Effector memory CD4-positive, alpha-beta T cell (primary cell): ENCODE measurements around the gene VRK2.

Experiments
- DNase-seq, 3 donors: peaks; one replicate each; pipeline ENCODE4 v3.0.0-alpha.2; 2020
- H3K27ac ChIP-seq: 2 replicates; pipeline ENCODE4 v1.7.0; 2013; ENCODE audit warnings: mild to moderate bottlenecking, low read length, moderate library complexity; ENCODE audit not compliant: insufficient read depth, poor library complexity, severe bottlenecking
- H3K27me3 ChIP-seq: replicated peaks from 2 replicates; pipeline ENCODE4 v1.7.0; 2013; ENCODE audit warnings: mild to moderate bottlenecking, low read length; ENCODE audit not compliant: insufficient read depth, control insufficient read depth, poor library complexity, severe bottlenecking
- H3K36me3 ChIP-seq: 2 replicates; pipeline ENCODE4 v1.7.0; 2013; ENCODE audit warnings: mild to moderate bottlenecking, low read length, moderate library complexity; ENCODE audit not compliant: control insufficient read depth, insufficient read depth
- H3K4me1 ChIP-seq: 2 replicates; pipeline ENCODE4 v1.7.0; 2013; ENCODE audit warnings: low read length, mild to moderate bottlenecking; ENCODE audit not compliant: control insufficient read depth, insufficient read depth, poor library complexity, severe bottlenecking
- H3K4me3 ChIP-seq: 2 replicates; pipeline ENCODE4 v1.7.0; 2013; ENCODE audit warnings: low read length, low read depth, mild to moderate bottlenecking; ENCODE audit not compliant: insufficient read depth, poor library complexity, severe bottlenecking
- H3K9me3 ChIP-seq: 2 replicates; pipeline ENCODE4 v1.7.0; 2013; ENCODE audit warnings: mild to moderate bottlenecking, low read length, moderate library complexity; ENCODE audit not compliant: control insufficient read depth

VRK2 gene

DNA sequence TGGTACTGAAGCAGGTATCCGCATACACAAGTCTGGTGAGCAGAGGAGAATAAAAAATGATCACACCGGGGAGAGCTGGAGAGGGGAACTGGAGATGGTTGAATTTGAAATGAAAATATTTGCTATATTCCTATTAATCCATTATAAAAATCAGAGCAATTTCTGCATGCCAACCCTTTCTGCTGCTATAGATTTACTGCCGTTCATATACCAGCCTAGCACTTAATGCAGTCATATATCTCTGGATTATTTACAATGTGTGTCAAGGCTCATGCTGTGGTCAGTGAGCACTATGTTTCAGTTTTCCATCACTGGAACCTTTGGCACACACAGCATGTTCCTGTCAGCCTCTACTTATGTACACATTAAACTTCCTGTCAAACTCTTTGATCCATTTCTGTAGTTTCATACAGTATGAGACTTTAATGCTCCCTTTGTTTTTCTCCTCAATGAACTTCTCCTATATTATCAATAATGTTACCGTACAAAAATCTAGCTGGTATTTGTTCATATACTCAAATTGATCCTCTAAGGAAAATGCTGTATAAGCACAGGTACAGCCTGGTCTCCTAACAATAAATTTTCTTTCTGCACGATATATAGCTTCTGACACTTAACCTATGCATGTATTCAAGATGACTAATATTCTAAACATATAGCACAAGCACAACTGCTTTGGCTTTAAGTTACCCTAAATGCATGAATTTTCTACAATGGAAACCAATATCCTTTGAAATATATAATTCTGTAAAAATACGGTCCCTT, 157.8 kb downstream of the VRK2 start:
- Histone ChIP-seq H3K27me3 (no peaks in the 10 kb centered on the region), H3K4me1 (no peaks in the 10 kb centered on the region), H3K27ac (no peak overlapping the region), H3K36me3 (no peaks in the 10 kb centered on the region), H3K9me3 (no peaks in the 10 kb centered on the region), H3K4me3 (no peak overlapping the region)
- DNase-seq, result no peak

DNA sequence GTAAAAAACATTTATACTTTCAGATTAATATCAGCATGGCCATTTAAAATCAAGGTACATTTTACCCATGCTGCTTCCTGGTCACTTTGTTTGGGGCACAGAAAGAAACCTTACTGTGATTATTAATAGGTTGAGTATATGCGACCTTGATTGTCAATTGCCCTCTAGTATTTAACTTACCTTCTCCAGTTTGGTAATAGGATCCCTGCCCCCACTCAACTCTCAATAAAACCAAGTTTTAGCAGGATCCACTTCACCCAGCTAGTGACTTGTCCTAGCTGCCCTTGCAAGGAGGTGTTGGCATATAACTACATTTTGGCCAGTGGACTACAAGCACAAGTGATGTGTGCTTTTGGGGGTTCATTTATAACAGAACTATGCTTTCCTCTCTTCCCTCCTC, 160.2 kb downstream of the VRK2 start:
- H3K9me3 ChIP-seq, result no peaks in the 10 kb centered on the region
- no peak overlapping the region for H3K27ac ChIP-seq
- no peak overlapping the region for H3K4me3 ChIP-seq
- H3K4me1 ChIP-seq, result no peaks in the 10 kb centered on the region
- no peaks in the 10 kb centered on the region for H3K27me3 ChIP-seq
- no peaks in the 10 kb centered on the region for H3K36me3 ChIP-seq
- no peak for DNase-seq

DNA sequence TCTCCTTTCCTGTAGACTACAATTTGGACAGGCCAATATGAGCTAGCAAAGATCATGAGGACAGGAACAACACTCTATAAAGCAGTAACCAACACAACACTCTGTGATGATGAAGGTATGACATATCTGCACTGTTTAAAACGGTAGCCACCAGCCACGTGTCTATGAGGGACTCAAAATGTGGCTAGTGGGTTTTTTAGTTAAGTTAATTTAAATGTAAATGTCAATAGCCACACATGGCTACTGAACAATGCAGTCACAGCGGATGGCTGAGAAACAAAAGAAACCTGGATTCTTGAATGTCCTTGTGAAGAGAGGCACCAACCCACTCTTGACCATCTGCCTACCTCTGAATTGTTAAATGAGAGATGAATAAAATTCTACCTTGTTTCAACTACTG, 160.6 kb downstream of the VRK2 start:
- Histone ChIP-seq H3K36me3 (no peaks in the 10 kb centered on the region), H3K4me3 (no peak overlapping the region)

More for the DNA sequence above, 160.6 kb downstream of the VRK2 start:
- H3K9me3 ChIP-seq, result no peaks in the 10 kb centered on the region
- H3K27me3 ChIP-seq, result no peaks in the 10 kb centered on the region
- H3K4me1 ChIP-seq, result no peaks in the 10 kb centered on the region
- no peak overlapping the region for H3K27ac ChIP-seq
- no peak for DNase-seq
